ENCODE results near the gene TRMT112.

Gene TRMT112

DNA sequence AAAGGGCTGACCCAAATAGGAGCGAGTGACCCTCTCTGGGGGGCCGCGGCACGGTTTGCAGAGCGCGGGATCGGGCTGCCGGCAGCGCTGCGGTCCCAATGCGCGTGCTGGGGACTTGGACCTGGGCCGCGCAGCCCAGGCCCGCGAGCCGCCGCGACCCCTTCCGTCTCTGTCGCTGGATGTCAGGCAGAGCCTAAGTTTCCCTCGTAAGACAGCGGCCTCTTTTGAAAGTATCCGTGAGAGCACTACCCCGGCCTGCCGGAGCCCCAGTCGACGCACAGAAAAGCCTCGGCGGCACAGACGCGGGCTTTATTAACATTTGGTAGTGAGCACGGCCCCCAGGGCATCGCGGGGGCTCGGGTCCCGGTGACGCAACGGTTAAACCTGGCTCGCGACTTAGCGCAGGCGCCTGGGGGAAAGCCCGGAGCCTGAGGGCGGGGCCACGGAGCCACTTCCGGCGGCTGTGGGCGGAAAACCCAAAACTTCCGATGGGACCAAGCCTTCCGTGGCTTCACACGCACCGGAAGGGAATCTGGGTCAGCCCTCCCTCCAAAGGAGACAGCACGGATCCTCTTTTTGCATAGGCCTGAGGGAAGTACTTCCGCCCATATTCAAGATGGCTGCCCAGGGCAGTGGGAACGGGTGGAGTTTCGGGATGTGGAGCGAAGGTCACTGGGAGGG lies 47.7 kb downstream of the TRMT112 start:
- peak; percentile 100 for DNase-seq (ENCODE audit: low read depth)
- peak overlapping the region; percentile 70 for H3K4me3 ChIP-seq (ENCODE audit: low read depth, low read length)
- TF ChIP-seq, protein P1, sequence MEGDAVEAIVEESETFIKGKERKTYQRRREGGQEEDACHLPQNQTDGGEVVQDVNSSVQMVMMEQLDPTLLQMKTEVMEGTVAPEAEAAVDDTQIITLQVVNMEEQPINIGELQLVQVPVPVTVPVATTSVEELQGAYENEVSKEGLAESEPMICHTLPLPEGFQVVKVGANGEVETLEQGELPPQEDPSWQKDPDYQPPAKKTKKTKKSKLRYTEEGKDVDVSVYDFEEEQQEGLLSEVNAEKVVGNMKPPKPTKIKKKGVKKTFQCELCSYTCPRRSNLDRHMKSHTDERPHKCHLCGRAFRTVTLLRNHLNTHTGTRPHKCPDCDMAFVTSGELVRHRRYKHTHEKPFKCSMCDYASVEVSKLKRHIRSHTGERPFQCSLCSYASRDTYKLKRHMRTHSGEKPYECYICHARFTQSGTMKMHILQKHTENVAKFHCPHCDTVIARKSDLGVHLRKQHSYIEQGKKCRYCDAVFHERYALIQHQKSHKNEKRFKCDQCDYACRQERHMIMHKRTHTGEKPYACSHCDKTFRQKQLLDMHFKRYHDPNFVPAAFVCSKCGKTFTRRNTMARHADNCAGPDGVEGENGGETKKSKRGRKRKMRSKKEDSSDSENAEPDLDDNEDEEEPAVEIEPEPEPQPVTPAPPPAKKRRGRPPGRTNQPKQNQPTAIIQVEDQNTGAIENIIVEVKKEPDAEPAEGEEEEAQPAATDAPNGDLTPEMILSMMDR (conservative IDR thresholded peaks at IDR 0.05; ENCODE audit: low read depth, low read length), result no peak

DNA sequence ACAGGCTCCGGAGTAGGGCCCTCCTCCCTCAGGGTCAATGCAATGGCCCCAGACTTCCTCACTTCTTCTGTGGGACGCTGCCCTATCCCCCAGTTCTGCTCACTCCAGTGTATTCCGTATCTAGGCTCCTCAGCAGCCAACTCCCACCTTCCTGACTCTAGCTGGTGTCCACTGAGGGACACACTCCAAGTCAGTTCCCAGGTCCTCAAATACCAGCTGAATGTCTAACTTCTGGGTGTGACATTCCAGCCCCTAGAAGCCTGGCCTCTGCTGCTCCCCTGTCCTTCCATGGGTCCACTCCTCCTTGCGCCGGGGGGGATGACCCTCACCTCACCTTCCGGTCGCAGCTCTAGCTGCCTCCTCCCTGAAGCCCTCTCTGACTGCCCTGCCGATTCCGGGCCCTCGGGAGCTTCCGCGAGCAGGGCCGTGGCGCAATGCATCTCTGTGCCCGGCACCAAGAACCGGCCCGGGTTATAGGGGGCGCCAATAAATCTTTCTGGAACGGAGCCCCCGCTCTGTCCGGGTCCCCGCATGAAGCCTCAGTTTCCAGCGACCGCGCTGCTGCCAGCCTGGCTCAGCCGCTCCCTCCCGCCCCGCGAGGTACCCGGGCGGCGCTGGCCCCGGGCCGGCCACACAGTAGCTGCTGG lies 48.3 kb downstream of the TRMT112 start:
- DNase-seq (ENCODE audit: low read depth), result peak; percentile 60
- H3K4me3 ChIP-seq (ENCODE audit: low read depth, low read length), result peak overlapping the region; percentile 70
- TF ChIP-seq, protein P1 (conservative IDR thresholded peaks at IDR 0.05; ENCODE audit: low read depth, low read length), result no peak

DNA sequence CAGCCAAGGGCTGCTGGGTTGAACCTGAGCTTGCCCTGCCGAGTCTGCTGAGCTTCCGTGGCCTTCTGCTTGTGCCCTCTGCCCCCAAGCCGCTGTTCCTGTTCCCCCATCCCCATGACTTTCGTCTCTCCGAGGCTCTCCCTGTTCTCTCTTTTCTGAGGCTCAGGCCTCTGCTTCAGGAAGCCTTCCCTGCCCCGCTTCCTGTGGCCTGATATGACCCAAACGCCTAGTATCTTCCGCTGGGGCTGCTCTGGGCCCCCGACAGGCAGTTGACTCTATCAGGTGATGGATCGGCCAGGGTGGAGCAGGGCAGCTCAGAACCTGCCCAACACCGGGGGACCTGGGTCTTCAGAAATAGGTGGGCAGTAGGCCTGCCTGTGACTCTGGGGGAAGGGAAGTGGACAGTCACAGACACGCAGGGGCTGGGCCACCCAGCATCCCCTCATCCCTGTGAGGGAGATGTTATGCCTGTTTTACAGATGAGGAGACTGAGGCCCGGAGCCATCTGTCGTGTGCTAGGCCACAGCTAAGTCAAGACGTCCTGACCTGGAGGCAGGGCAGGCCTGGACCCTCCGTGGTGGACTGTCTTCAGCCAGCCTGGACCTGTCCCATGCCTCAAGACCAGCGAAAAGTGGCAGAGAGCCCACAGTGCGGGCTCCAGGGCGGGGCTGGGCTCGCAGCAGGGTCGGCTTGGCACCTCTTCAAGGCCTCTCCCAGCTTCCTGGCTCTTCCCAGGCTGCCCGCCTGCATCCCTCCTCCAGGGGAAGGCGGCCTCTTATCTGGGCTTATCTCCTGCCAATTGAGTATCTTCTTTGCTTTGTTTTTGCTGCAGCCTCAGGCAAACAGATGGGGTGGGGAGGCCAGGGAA lies 49.1 kb downstream of the TRMT112 start:
- H3K4me3 ChIP-seq (ENCODE audit: low read depth, low read length), result peak overlapping the region; percentile 70
- no peak for DNase-seq (ENCODE audit: low read depth)
- TF ChIP-seq, protein P1 (conservative IDR thresholded peaks at IDR 0.05; ENCODE audit: low read depth, low read length), result no peak

DNA sequence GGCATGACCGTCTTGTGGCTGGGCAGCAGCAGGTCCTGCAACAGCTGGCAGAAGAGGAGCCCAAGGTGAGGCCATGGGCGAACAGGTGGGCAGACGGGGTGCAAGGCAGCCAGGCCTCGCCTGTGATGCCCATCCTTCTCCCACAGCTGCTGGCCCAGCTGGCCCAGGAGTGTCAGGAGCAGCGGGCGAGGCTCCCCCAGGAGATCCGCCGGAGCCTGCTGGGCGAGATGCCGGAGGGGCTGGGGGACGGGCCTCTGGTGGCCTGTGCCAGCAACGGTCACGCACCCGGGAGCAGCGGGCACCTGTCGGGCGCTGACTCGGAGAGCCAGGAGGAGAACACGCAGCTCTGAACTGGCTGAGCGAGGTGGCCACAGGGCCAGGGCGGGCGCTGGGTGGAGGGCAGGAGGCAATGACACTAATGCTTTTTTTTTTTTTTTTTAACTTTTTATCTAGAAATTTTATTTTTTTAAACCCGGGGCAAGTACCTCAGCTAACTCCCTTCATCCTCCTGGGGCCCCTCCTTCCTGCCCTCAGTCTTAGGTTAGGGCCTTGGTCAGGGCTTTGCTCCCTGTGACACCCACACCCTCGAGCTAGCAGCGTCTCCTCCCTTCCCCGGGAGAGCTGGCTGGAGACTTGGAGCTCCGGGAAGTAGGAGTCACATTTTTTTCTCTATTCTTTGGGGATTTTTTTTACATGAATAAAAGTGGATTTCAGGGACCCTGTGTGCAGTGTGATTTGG lies 50.0 kb downstream of the TRMT112 start:
- DNase-seq (ENCODE audit: low read depth), result no peak
- TF ChIP-seq, protein P1 (conservative IDR thresholded peaks at IDR 0.05; ENCODE audit: low read depth, low read length), result no peak
- H3K4me3 ChIP-seq (ENCODE audit: low read depth, low read length), result no peak overlapping the region

All from choroid plexus epithelial cell (primary cell).